NCI-H446 treated with DMSO at 0.1 percent for 48 hours (cell line): ENCODE results near the gene PCDHA9.
"Not testable (repeated sequence)": the region's sequence is repeated elsewhere in the genome, so short reads cannot be mapped to it uniquely, and the experiment has no call there.

ENCODE experiments used
- DNase-seq: peaks from one replicate; lab custom pipeline; 2025; lab: John Stamatoyannopoulos, UW

PCDHA9 gene

GRCh38 chr5:140876541-140877261, 28.5 kb downstream of the PCDHA9 start:
- DNase-seq: not testable (repeated sequence)

DNA sequence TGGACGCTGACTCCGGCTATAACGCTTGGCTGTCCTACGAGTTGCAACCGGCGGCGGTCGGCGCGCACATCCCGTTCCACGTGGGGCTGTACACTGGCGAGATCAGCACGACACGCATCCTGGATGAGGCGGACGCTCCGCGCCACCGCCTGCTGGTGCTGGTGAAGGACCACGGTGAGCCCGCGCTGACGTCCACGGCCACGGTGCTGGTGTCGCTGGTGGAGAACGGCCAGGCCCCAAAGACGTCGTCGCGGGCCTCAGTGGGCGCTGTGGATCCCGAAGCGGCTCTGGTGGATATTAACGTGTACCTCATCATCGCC, 29.0 kb downstream of the PCDHA9 start:
- DNase-seq: no peak

DNA sequence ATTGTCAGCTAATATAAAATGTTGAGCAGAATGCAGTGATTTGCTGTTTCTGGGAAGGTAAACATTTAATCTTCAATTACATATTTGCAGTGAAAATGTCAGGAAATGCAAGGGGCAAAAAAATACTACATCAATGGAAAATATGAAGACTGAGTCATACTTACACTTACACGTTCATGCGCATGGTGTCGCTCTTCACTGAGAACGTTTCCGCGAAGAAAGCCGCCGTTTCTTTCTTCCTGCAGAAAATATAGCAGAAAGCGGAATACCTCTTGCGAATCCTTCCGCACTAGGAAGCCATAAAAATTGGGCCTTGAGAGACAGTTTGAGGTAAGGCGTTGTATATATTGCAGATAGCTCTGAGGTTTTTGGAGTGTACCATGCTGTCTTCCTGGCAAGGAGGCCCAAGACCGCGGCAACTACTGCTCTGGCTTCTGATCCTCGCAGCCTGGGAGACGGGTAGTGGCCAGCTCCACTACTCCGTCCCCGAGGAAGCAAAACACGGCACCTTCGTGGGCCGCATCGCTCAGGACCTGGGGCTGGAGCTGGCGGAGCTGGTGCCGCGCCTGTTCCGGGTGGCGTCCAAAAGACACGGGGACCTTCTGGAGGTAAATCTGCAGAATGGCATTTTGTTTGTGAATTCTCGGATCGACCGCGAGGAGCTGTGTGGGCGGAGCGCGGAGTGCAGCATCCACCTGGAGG, 33.9 kb downstream of the PCDHA9 start, which contains the start of gene PCDHA13:
PCDHA13 (plus strand) TSS at position 236 of the 702 bp plus-strand sequence; CDS start at position 381, 145 bp downstream.
- DNase-seq: no peak

DNA sequence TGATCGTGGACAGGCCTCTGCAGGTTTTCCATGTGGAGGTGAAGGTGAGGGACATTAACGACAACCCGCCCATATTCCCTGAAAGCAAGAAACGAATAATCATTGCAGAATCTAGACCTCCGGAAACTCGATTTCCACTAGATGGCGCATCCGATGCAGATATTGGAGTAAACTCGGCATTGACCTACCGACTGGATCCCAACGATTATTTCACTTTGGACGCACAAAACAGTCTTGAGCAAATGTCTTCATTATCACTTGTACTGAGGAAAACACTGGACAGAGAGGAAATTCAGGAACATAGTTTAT, 34.4 kb downstream of the PCDHA9 start:
- DNase-seq: no peak

DNA sequence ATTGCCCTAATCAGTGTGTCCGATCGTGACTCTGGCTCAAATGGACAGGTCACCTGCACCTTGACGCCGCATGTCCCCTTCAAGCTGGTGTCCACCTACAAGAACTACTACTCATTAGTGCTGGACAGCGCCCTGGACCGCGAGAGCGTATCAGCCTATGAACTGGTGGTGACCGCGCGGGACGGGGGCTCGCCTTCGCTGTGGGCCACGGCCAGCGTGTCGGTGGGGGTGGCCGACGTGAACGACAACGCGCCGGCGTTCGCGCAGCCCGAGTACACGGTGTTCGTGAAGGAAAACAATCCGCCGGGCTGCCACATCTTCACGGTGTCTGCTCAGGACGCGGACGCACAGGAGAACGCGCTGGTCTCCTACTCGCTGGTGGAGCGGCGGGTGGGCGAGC, 35.2 kb downstream of the PCDHA9 start:
- no peak for DNase-seq

DNA sequence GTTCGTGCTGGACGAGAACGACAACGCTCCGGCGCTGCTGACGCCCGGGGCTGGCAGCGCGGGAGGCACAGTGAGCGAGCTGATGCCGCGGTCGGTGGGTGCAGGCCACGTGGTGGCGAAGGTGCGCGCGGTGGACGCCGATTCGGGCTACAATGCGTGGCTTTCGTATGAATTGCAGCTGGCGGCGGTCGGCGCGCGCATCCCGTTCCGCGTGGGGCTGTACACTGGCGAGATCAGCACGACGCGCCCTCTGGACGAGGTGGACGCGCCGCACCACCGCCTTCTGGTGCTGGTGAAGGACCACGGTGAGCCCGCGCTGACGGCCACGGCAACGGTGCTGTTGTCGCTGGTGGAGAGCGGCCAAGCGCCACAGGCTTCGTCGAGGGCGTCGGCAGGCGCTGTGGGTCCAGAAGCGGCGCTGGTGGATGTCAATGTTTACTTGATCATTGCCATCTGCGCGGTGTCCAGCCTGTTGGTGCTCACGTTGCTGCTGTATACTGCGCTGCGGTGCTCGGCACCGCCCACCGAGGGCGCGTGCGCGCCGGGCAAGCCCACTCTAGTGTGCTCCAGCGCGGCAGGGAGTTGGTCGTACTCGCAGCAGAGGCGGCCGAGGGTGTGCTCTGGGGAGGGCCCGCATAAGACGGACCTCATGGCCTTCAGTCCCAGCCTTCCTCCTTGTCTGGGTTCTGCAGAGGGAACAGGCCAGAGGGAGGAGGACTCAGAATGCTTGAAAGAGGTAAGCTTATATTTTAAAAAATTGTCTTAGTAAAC, 35.9 kb downstream of the PCDHA9 start:
- no peak for DNase-seq
